ENCODE results near the gene NTM.

Gene NTM

GRCh38 chr11:132310390-132311375 is 940.3 kb downstream of the NTM start:
- no peak for DNase-seq

GRCh38 chr11:132311703-132312102 is 941.3 kb downstream of the NTM start:
- no peak for DNase-seq

GRCh38 chr11:132312161-132312560 is 941.7 kb downstream of the NTM start:
- no peak for DNase-seq

GRCh38 chr11:132312701-132313111 is 942.3 kb downstream of the NTM start:
- peak; percentile 25 for DNase-seq

- DNase-seq: no peak
Observed at GRCh38 chr11:132314911-132315455, 944.6 kb downstream of the NTM start.

GRCh38 chr11:132315696-132316095 is 945.3 kb downstream of the NTM start:
- no peak for DNase-seq

- no peak for DNase-seq
Observed at GRCh38 chr11:132318421-132319157, 948.2 kb downstream of the NTM start.

GRCh38 chr11:132319419-132319818 is 949.0 kb downstream of the NTM start:
- peak; percentile 12 for DNase-seq

- no peak for DNase-seq
Observed at GRCh38 chr11:132330515-132330914, 960.1 kb downstream of the NTM start.

GRCh38 chr11:132332521-132332920 is 962.1 kb downstream of the NTM start:
- no peak for DNase-seq

- DNase-seq: no peak
Observed at GRCh38 chr11:132334769-132335280, 964.4 kb downstream of the NTM start.

GRCh38 chr11:132335311-132335710 is 964.9 kb downstream of the NTM start:
- no peak for DNase-seq

- no peak for DNase-seq
Observed at GRCh38 chr11:132336781-132337535, 966.5 kb downstream of the NTM start.

GRCh38 chr11:132337819-132338416 is 967.5 kb downstream of the NTM start:
- no peak for DNase-seq

GRCh38 chr11:132342408-132342807 is 972.0 kb downstream of the NTM start:
- DNase-seq: no peak

- DNase-seq: no peak
Observed at GRCh38 chr11:132343445-132344175, 973.2 kb downstream of the NTM start.

GRCh38 chr11:132346558-132347148 is 976.2 kb downstream of the NTM start:
- DNase-seq: no peak

- DNase-seq: no peak
Observed at GRCh38 chr11:132347156-132348090, 977.0 kb downstream of the NTM start.

- DNase-seq: no peak
Observed at GRCh38 chr11:132349811-132350733, 979.7 kb downstream of the NTM start.
